GM12891 (cell line): ENCODE measurements around the gene CADM4.

ENCODE experiments used
- POLR2A ChIP-seq: IDR thresholded peaks from 2 replicates; pipeline ENCODE4 v1.6.1; 2011; ENCODE audit warnings: low read depth, low read length, control low read depth
- POLR2AphosphoS5 ChIP-seq: IDR thresholded peaks from 2 replicates; pipeline ENCODE4 v1.6.1; 2011; ENCODE audit warnings: low read depth, low read length, control low read depth
- TAF1 ChIP-seq: IDR thresholded peaks from 2 replicates; pipeline ENCODE4 v1.6.1; 2011; ENCODE audit warnings: low read depth, low read length, control low read depth

DNA sequence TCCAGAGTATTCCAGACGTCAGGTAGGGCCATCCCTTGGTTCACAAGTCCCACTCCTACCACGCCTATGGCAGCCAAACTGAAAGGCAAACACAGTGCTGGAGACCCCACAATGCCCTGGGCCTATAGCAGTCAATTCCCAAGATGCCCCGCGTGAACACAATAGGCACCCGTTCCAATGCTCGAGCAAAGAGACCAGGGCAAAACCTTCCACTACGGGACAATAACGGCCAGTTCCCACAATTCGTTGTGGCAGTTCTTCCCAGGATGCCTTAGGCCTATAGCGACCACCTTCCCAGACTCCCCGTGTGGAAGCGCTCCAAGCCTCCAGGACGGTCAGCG lies 20.8 kb downstream of the CADM4 start:
- TF ChIP-seq POLR2AphosphoS5 (no peak), POLR2A (no peak), TAF1 (0 out of 2 replicates have a peak, but pooled peaks have one; percentile 35)
